ENCODE data around the gene NCKAP5L. TPM values are rescaled to one million over a fixed set of nuclear protein-coding genes. Genes with fewer than 3 reads are reported as not detected.
"Not testable (repeated sequence)": the region's sequence is repeated elsewhere in the genome, so short reads cannot be mapped to it uniquely, and the experiment has no call there.

Gene NCKAP5L
- total RNA-seq, 1 donor from 2014 or later = 9.1 TPM

DNA sequence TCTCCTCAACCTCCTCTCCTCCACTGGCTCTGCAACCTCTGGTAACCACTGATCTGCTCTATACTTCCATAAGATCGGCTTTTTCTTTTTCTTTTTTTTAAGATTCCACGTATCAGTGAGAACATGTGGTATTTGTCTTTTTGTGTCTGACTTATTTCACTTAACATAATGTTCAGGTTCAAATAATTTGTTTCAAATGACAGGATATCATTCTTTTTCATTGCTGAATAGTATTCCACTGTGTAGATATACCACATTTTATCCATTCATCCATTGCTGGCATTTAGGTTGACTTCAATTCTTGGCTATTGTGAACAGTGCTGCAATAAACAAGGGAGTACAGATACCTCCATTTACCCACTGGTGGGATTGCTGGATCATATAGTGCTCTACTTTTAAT, 40.5 kb downstream of the NCKAP5L start:
- DNase-seq = no peak
- Mint-ChIP-seq H3K4me1 (no peaks in the 10 kb centered on the region), H3K27me3 (peaks cover 13% of the 10 kb centered on the region), H3K36me3 (ENCODE audit: low read depth) (no peaks in the 10 kb centered on the region), H3K27ac (no peak overlapping the region), H3K4me3 (no peak overlapping the region), H3K9me3 (peaks cover 4% of the 10 kb centered on the region)
- ChIA-PET POLR2A (no interaction called here), CTCF (interaction anchor here (0.9 kb wide), 1 partner anchor 10 kb away, joined by 3 read pairs; no protein-coding TSS in a partner anchor)
- no peak for ATAC-seq (ENCODE audit: low read depth)
- intact Hi-C loops (cut with micrococcal nuclease) = no loop called here
- TF ChIP-seq, protein P1, sequence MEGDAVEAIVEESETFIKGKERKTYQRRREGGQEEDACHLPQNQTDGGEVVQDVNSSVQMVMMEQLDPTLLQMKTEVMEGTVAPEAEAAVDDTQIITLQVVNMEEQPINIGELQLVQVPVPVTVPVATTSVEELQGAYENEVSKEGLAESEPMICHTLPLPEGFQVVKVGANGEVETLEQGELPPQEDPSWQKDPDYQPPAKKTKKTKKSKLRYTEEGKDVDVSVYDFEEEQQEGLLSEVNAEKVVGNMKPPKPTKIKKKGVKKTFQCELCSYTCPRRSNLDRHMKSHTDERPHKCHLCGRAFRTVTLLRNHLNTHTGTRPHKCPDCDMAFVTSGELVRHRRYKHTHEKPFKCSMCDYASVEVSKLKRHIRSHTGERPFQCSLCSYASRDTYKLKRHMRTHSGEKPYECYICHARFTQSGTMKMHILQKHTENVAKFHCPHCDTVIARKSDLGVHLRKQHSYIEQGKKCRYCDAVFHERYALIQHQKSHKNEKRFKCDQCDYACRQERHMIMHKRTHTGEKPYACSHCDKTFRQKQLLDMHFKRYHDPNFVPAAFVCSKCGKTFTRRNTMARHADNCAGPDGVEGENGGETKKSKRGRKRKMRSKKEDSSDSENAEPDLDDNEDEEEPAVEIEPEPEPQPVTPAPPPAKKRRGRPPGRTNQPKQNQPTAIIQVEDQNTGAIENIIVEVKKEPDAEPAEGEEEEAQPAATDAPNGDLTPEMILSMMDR (IDR thresholded peaks at IDR 0.05) = no peak

DNA sequence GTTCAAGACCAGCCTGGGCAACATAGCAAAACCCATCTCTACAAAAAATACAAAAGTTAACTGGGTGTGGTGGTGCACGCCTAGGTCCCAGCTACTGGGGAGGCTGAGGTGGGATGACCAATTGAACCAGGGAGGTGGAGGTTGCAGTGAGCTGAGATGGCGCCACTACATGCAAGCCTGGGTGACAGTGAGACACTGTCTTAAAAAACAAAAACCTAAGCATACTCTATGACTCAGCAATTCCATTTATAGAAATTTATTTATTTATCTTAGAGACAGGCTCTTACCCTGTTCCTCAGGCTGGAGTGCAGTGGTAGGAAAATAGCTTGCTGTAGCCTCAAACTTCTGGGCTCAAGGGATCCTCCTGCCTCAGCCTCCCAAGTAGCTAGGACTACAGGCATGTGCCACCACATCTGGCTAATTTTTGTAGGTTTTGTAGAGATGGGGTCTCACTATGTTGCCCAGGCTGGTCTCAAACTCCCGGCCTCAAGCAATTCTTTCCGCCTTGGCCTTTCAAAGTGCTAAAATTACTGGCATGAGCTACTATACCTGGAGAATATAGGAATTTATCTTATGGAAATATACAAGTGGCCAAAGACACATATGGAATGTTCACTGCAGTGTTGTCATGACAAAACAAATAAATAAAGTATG, 43.3 kb downstream of the NCKAP5L start:
- ATAC-seq (ENCODE audit: low read depth) (no peak), DNase-seq (no peak)
- ChIA-PET CTCF (interaction anchor here (1.5 kb wide), 1 partner anchor 43 kb away, joined by 3 read pairs; the partner anchor contains the start of gene TMBIM6), POLR2A (no interaction called here)
- TF ChIP-seq, protein P1 (IDR thresholded peaks at IDR 0.05) = no peak
- H3K27me3 Mint-ChIP-seq = peaks cover 25% of the 10 kb centered on the region
- no peaks in the 10 kb centered on the region for H3K36me3 Mint-ChIP-seq (ENCODE audit: low read depth)
- H3K27ac Mint-ChIP-seq = no peak overlapping the region
- H3K9me3 Mint-ChIP-seq = peaks cover 4% of the 10 kb centered on the region
- intact Hi-C loops (cut with micrococcal nuclease) = no loop called here
- no peaks in the 10 kb centered on the region for H3K4me1 Mint-ChIP-seq
- H3K4me3 Mint-ChIP-seq = no peak overlapping the region

DNA sequence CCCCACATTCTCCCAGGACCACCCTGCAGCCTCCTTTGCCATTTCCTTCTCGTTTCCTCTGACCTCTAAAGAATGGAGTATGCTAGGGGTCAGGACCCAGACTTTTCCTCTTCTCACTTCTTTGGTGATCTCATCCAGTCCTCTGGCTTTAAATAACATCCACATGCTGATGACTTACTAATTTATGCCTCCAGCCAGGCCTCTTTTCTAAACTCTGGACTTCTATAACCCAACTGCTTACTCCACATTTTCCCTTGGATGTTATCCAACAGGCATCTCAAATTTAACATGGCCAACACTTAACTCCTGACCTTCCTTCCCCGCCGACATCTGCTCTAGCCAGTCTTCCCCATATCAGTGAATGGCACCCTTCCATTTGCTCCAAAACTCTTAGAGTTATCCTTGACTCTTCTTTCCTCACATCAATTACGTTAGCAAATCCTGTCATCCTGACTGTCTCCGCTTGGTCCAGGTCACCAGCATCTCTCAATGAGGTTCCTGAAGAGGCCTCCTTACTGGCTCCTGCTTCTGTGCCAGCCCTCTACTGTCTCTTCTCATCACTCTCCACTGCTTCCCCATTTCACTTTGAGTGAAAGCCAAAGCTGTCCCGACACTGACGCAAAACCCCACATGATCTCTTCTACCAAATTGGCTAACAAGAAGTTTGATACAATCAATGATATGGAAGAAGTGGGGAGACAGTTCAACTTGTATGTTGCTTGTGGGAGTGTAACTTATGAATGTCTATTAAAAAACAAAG, 44.1 kb downstream of the NCKAP5L start:
- H3K4me3 Mint-ChIP-seq = no peak overlapping the region
- peaks cover 31% of the 10 kb centered on the region for H3K27me3 Mint-ChIP-seq
- no peaks in the 10 kb centered on the region for H3K36me3 Mint-ChIP-seq (ENCODE audit: low read depth)
- no peak overlapping the region for H3K27ac Mint-ChIP-seq
- POLR2A ChIA-PET = no interaction called here
- ATAC-seq (ENCODE audit: low read depth) = peak; percentile 37
- TF ChIP-seq, protein P1 (IDR thresholded peaks at IDR 0.05) = no peak
- peaks cover 6% of the 10 kb centered on the region for H3K9me3 Mint-ChIP-seq
- H3K4me1 Mint-ChIP-seq = no peaks in the 10 kb centered on the region
- intact Hi-C loops (cut with micrococcal nuclease) = no loop called here
- DNase-seq = no peak
- CTCF ChIA-PET = interaction anchor here (1.5 kb wide), 1 partner anchor 43 kb away, joined by 3 read pairs; the partner anchor contains the start of gene TMBIM6

DNA sequence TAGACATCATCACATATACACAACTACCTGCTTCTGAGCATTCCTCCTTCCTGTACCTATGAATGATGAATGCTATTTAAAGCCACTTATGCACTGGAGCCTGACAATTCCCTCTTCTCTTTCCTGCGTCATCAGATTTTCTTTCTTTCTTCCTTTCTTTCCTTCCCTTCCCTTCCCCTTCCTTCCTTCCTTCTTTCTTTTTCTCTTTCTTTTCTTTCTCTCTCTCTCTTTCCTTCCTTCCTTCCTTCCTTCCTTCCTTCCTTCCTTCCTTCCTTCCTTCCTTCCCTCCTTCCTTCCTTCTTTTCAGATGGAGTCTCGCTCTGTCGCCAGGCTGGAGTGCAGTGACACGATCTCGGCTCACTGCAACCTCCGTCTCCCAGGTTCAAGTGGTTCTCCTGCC, 47.3 kb downstream of the NCKAP5L start:
- ATAC-seq (ENCODE audit: low read depth); POLR2A ChIA-PET; H3K4me3 Mint-ChIP-seq; H3K9me3 Mint-ChIP-seq; DNase-seq; intact Hi-C loops (cut with micrococcal nuclease); H3K36me3 Mint-ChIP-seq (ENCODE audit: low read depth); H3K27ac Mint-ChIP-seq: not testable (repeated sequence)
- peaks cover 29% of the 10 kb centered on the region for H3K27me3 Mint-ChIP-seq
- peaks cover 13% of the 10 kb centered on the region for H3K4me1 Mint-ChIP-seq
- CTCF ChIA-PET = interaction anchor here (1.0 kb wide), 1 partner anchor 40 kb away, joined by 4 read pairs; the partner anchor contains the start of gene TMBIM6

DNA sequence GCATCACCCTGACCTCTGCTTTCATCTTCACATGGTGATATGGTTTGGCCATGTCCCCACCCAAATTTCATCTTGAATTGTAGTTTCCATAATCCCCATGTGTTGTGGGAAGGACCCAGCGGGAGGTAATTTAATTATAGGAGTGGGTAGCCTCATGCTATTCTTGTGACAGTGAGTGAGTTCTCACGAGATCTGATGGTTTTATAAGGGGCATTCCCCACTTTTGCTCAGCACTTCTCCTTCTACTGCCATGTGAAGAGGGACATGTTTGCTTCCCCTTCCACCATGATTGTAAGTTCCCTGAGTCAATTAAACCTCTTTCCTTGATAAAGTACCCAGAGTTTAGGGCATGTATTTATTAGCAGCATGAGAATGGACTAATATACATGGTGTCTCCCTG, 48.6 kb downstream of the NCKAP5L start:
- no peaks in the 10 kb centered on the region for H3K36me3 Mint-ChIP-seq (ENCODE audit: low read depth)
- no peak overlapping the region for H3K27ac Mint-ChIP-seq
- peaks cover 13% of the 10 kb centered on the region for H3K4me1 Mint-ChIP-seq
- CTCF ChIA-PET = interaction anchor here (2.8 kb wide), 1 partner anchor 39 kb away, joined by 35 read pairs; the partner anchor contains the start of gene TMBIM6
- ATAC-seq (ENCODE audit: low read depth) (no peak), DNase-seq (no peak)
- peaks cover 29% of the 10 kb centered on the region for H3K27me3 Mint-ChIP-seq
- H3K4me3 Mint-ChIP-seq = no peak overlapping the region
- TF ChIP-seq, protein P1 (IDR thresholded peaks at IDR 0.05) = no peak
- POLR2A ChIA-PET = interaction anchor here (2.8 kb wide), 1 partner anchor 38 kb away, joined by 24 read pairs; the partner anchor contains the start of gene TMBIM6
- H3K9me3 Mint-ChIP-seq = peaks cover 2% of the 10 kb centered on the region
- intact Hi-C loops (cut with micrococcal nuclease) = loop anchor here (5.0 kb wide), 2 partner anchors 278 to 293 kb away; partner anchors contain the start of gene ASIC1

All from activated B cell treated with CpG ODN at 0.5 μM for 24 hours (primary cell).